IMR-90 (cell line): ENCODE data around the gene KRTAP12-3. TPM values are rescaled to one million over a fixed set of nuclear protein-coding genes. Genes with fewer than 3 reads are reported as not detected.
"Not testable (repeated sequence)": the region's sequence is repeated elsewhere in the genome, so short reads cannot be mapped to it uniquely, and the experiment has no call there.

Source experiments
- ATAC-seq: fragments of 200-7000 bp; cut with Tn5 transposase; 2 replicates; pipeline ENCODE4 v1.9.1; 2020; ENCODE audit warnings: low read depth, mild to moderate bottlenecking, moderate library complexity
- BruUV-seq: library from RNA; stranded (reverse); fragments of 400-500 nt; replicated peaks from 2 replicates; lab custom pipeline; 2021; lab: Mats Ljungman, UMichigan
- CTCF ChIA-PET: fragments of 300-600 bp; formaldehyde crosslinking; extraction: SDS; loops from one replicate; lab custom pipeline; 2021; ENCODE audit warnings: antibody characterized with exemption; lab: Yijun Ruan, JAX
- POLR2A ChIA-PET: fragments of 300-600 bp; sonication (Branson Sonifier 250); formaldehyde crosslinking; loops from one replicate; lab custom pipeline; 2022; ENCODE audit warnings: antibody characterized with exemption; ENCODE audit not compliant: unreplicated experiment; lab: Charles Lee
- DNase-seq: peaks from one replicate; pipeline ENCODE4 v3.0.0; 2013
- H2AFZ ChIP-seq: replicated peaks from 2 replicates; pipeline ENCODE3; 2013; ENCODE audit warnings: low read length, mild to moderate bottlenecking; ENCODE audit not compliant: poor library complexity
- H2AK5ac ChIP-seq: 2 replicates; pipeline ENCODE4 v1.6.1; 2013; ENCODE audit warnings: low read depth, low read length, inconsistent platforms
- H2AK9ac ChIP-seq: replicated peaks from 2 replicates; pipeline ENCODE3; 2013; ENCODE audit warnings: mild to moderate bottlenecking, low read depth, low read length, moderate library complexity; ENCODE audit not compliant: poor library complexity
- H2BK120ac ChIP-seq: 2 replicates; pipeline ENCODE4 v1.6.1; 2013; ENCODE audit warnings: low read depth, low read length, inconsistent platforms
- H2BK15ac ChIP-seq: 3 replicates; pipeline ENCODE4 v1.6.1; 2013; ENCODE audit warnings: low read depth, low read length, inconsistent platforms
- H2BK20ac ChIP-seq: 2 replicates; pipeline ENCODE4 v1.6.1; 2013; ENCODE audit warnings: low read depth, mild to moderate bottlenecking, inconsistent platforms, low read length, moderate library complexity
- H2BK5ac ChIP-seq: 2 replicates; pipeline ENCODE4 v1.6.1; 2013; ENCODE audit warnings: mild to moderate bottlenecking, low read depth, low read length, inconsistent platforms; ENCODE audit not compliant: poor library complexity, severe bottlenecking
- H3K14ac ChIP-seq: replicated peaks from 2 replicates; pipeline ENCODE4 v1.6.1; 2013; ENCODE audit warnings: low read depth, low read length, inconsistent platforms
- H3K18ac ChIP-seq: 2 replicates; pipeline ENCODE4 v1.6.1; 2013; ENCODE audit warnings: low read depth, low read length, control low read depth
- H3K23ac ChIP-seq: 2 replicates; pipeline ENCODE4 v1.6.1; 2013; ENCODE audit warnings: low read depth, low read length, inconsistent platforms
- H3K27ac ChIP-seq: 2 replicates; pipeline ENCODE4 v1.5.1; 2013; ENCODE audit warnings: mild to moderate bottlenecking, control low read depth, low read length; ENCODE audit not compliant: insufficient read depth
- H3K27me3 ChIP-seq: 2 replicates; pipeline ENCODE4 v1.6.1; 2013; ENCODE audit warnings: low read length; ENCODE audit not compliant: control insufficient read depth, insufficient read depth
- H3K36me3 ChIP-seq: 2 replicates; pipeline ENCODE4 v1.6.1; 2013; ENCODE audit warnings: low read length, mixed read lengths; ENCODE audit not compliant: control insufficient read depth, insufficient read depth
- H3K4ac ChIP-seq: 2 replicates; pipeline ENCODE4 v1.6.1; 2013; ENCODE audit warnings: low read depth, low read length, inconsistent platforms
- H3K4me1 ChIP-seq: 2 replicates; pipeline ENCODE4 v1.6.1; 2013; ENCODE audit warnings: low read length, mixed read lengths; ENCODE audit not compliant: control insufficient read depth, insufficient read depth
- H3K4me2 ChIP-seq: 2 replicates; pipeline ENCODE4 v1.6.1; 2013; ENCODE audit warnings: low read depth, mild to moderate bottlenecking, control low read depth, low read length, moderate library complexity
- H3K4me3 ChIP-seq: 2 replicates; pipeline ENCODE4 v1.5.1; 2013; ENCODE audit warnings: low read depth, mild to moderate bottlenecking, control low read depth, low read length, moderate library complexity; ENCODE audit not compliant: insufficient read depth
- H3K56ac ChIP-seq: 2 replicates; pipeline ENCODE4 v1.6.1; 2013; ENCODE audit warnings: low read length, inconsistent platforms; ENCODE audit not compliant: insufficient read depth; ENCODE audit errors: extremely low read depth
- H3K79me1 ChIP-seq, 2 experiments: 2 replicates each; pipeline ENCODE4 v1.6.1; 2013; ENCODE audit warnings: low read length in 2 of 2, inconsistent platforms in 1 of 2, low read depth in 1 of 2
- H3K9ac ChIP-seq: 2 replicates; pipeline ENCODE4 v1.6.1; 2013; ENCODE audit warnings: low read depth, low read length, control low read depth
- H3K9me1 ChIP-seq: 2 replicates; pipeline ENCODE4 v1.6.1; 2013; ENCODE audit warnings: low read length, inconsistent platforms; ENCODE audit not compliant: insufficient read depth
- H3K9me3 ChIP-seq: 2 replicates; pipeline ENCODE4 v1.6.1; 2013; ENCODE audit warnings: low read length; ENCODE audit not compliant: control insufficient read depth, insufficient read depth
- H4K20me1 ChIP-seq: 2 replicates; pipeline ENCODE4 v1.6.1; 2013; ENCODE audit warnings: low read length, inconsistent platforms; ENCODE audit not compliant: insufficient read depth
- H4K5ac ChIP-seq: 2 replicates; pipeline ENCODE4 v1.6.1; 2013; ENCODE audit warnings: mild to moderate bottlenecking, low read depth, low read length, control low read depth
- H4K8ac ChIP-seq, 2 experiments: 2 replicates each; pipeline ENCODE4 v1.6.1; 2013; ENCODE audit warnings: low read depth in 2 of 2, low read length in 2 of 2, control low read depth in 1 of 2, inconsistent platforms in 1 of 2
- H4K91ac ChIP-seq: 2 replicates; pipeline ENCODE4 v1.6.1; 2013; ENCODE audit warnings: low read depth, low read length, inconsistent platforms; ENCODE audit not compliant: insufficient read depth
- WGBS, 2 experiments: methylation state at CpG; one replicate each; pipeline versions ENCODE4 v1.1.5 to v1.1.7; 2013; ENCODE audit warnings: missing lambda C conversion rate in 2 of 2; ENCODE audit not compliant: insufficient read length in 1 of 2; ENCODE audit errors: extremely low coverage in 2 of 2; 5-methylcytosine and 5-hydroxymethylcytosine counted together
- dilution Hi-C: fragments of 300-500 bp; cut with HindIII; formaldehyde crosslinking; loops from one replicate; pipeline ENCODE4 v1.14.3; 2018; ENCODE audit warnings: low sequenced_read_pairs; ENCODE audit not compliant: unreplicated experiment
- in situ Hi-C: fragments of 300-500 bp; cut with MboI; formaldehyde crosslinking; loops from 3 replicates; pipeline ENCODE4 v1.14.3; 2019; ENCODE audit warnings: low sequenced_read_pairs, inconsistent platforms, mixed read lengths
- intact Hi-C: fragments of 100-400 bp; cut with micrococcal nuclease; formaldehyde crosslinking; loops from 2 replicates; pipeline ENCODE4 v1.10.0; 2022
- polyA plus RNA-seq, 3 experiments: library from polyadenylated mRNA; depleted of rRNA; stranded (reverse); fragments of >200 nt; gene quantifications; 2 replicates each; pipeline ENCODE4 v1.2.3, GENCODE V29; 2012; ENCODE audit warnings: low replicate concordance in 1 of 3
- total RNA-seq: library from RNA; depleted of rRNA; stranded (reverse); fragments of >200 nt; gene quantifications from 2 replicates; pipeline ENCODE4 v1.2.3, GENCODE V29; 2012

Gene KRTAP12-3
- total and polyA plus RNA-seq, 2 of the 4 experiments (the other 2 are of a cell fraction): not detected

DNA sequence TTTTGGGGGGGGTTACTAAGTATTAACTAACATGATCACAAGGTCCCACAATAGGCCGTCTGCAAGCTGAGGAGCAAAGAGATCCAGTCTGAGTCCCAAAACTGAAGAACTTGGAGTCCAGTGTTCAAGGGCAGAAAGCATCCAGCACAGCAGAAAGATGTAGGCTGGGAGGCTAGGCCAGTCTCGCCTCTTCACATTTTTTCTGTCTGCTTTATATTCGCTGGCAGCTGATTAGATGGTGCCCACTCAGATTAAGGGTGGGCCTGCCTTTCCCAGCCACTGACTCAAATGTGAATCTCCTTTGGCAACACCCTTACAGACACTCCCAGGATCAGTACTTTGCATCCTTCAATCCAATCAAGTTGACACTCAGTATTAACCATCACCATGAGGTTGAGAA lies 32.0 kb downstream of the KRTAP12-3 start:
- H3K27me3 ChIP-seq: peaks cover 19% of the 10 kb centered on the region
- H3K14ac ChIP-seq, H3K4me3 ChIP-seq, H3K9me1 ChIP-seq, H2BK20ac ChIP-seq, H3K4me1 ChIP-seq, H4K91ac ChIP-seq, CTCF ChIA-PET, H3K18ac ChIP-seq, BruUV-seq, POLR2A ChIA-PET, H2BK120ac ChIP-seq, H3K36me3 ChIP-seq, H3K23ac ChIP-seq, H3K9ac ChIP-seq, DNase-seq, H2AFZ ChIP-seq, in situ Hi-C loops, H3K56ac ChIP-seq, ATAC-seq, dilution Hi-C loops, H4K8ac ChIP-seq, H3K9me3 ChIP-seq, H4K5ac ChIP-seq, H2AK5ac ChIP-seq, H4K20me1 ChIP-seq, H3K27ac ChIP-seq, H3K4ac ChIP-seq, H2BK5ac ChIP-seq, intact Hi-C loops, H2BK15ac ChIP-seq, H3K4me2 ChIP-seq, H2AK9ac ChIP-seq, H3K79me1 ChIP-seq: not testable (repeated sequence)
- WGBS, 2 experiments: no CpG with 5 or more reads among the region's 3 CpGs
